Measurements from ENCODE around the gene C11orf21.

- TF ChIP-seq CTCF (IDR thresholded peaks at IDR 0.05) (no peak), POLR2A (IDR thresholded peaks at IDR 0.05) (no peak)
Measured at GRCh38 chr11:2302896-2303626, 1.3 kb upstream of the C11orf21 start.

All from adrenal gland (tissue), 5 donors.